Fibroblast of mammary gland (primary cell): Measurements from ENCODE around the gene LGI4.

Source experiments
- DNase-seq: peaks from one replicate; pipeline ENCODE4 v3.0.0-alpha.2; 2010; ENCODE audit warnings: low read depth
- H3K4me3 ChIP-seq: 2 replicates; pipeline ENCODE4 v1.5.1; 2011; ENCODE audit warnings: low read depth, mild to moderate bottlenecking, low read length, moderate library complexity; ENCODE audit not compliant: control insufficient read depth
- TF ChIP-seq, protein P1 (sequence below): conservative IDR thresholded peaks from 2 replicates; pipeline ENCODE4 v1.5.1; 2011; ENCODE audit warnings: low read depth, low read length, inconsistent platforms; ENCODE audit not compliant: control insufficient read depth, insufficient read depth

Gene LGI4

DNA sequence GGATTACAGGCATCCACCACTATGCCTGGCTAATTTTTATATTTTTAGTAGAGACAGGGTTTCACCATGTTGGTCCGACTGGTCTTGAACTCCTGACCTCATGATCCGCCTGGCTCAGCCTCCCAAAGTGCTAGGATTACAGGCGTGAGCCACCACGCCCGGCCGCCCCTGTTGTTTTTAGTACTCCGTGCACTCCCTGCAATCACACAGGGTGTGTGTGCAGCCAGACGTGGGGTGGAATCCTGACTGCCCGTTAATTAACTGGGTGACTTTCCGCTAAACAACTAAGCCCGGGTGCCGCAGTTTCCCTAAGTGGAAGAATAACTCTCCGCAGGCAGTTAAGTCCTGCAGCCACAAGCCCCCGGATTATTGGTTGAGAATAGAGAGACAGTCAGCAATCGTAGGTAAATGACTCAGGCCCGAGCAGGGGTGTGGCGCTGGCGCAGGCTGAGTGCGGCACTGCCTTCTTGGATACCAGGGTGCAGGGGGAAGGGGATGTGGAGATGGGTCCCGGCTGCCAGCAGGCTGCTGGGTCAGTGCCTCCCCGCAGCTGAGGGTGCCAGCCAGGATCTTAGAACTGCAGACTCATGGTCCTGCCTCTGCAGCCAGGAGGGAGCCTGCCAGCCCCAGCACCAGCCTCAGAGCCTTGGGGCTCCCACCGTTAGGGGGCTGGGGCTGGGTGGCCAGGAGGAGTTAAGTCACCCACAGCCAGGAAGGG, 25.3 kb downstream of the LGI4 start:
- TF ChIP-seq, protein P1, sequence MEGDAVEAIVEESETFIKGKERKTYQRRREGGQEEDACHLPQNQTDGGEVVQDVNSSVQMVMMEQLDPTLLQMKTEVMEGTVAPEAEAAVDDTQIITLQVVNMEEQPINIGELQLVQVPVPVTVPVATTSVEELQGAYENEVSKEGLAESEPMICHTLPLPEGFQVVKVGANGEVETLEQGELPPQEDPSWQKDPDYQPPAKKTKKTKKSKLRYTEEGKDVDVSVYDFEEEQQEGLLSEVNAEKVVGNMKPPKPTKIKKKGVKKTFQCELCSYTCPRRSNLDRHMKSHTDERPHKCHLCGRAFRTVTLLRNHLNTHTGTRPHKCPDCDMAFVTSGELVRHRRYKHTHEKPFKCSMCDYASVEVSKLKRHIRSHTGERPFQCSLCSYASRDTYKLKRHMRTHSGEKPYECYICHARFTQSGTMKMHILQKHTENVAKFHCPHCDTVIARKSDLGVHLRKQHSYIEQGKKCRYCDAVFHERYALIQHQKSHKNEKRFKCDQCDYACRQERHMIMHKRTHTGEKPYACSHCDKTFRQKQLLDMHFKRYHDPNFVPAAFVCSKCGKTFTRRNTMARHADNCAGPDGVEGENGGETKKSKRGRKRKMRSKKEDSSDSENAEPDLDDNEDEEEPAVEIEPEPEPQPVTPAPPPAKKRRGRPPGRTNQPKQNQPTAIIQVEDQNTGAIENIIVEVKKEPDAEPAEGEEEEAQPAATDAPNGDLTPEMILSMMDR: no peak
- H3K4me3 ChIP-seq: no peak overlapping the region
- DNase-seq: no peak

DNA sequence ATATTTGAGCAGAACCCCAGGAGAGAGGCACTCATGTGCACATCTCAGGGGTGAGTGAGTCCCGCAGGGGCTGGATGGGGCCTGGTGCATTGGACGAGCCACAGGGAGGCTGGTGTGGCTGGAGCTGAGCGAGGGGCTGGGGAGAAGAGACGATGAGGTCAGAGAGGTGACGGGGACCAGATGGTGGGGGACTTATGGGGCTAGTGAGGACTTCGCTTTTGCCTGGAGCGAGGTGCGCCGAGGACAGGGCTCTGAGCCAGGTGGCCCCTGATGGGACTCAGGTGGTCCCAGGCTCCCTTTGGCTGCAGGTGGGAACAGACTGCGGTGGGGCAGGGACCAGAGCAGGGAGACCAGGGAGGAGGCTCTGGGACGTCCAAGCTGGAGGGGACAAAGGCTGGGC, 26.1 kb downstream of the LGI4 start:
- DNase-seq: no peak
- TF ChIP-seq, protein P1: no peak
- no peak overlapping the region for H3K4me3 ChIP-seq

DNA sequence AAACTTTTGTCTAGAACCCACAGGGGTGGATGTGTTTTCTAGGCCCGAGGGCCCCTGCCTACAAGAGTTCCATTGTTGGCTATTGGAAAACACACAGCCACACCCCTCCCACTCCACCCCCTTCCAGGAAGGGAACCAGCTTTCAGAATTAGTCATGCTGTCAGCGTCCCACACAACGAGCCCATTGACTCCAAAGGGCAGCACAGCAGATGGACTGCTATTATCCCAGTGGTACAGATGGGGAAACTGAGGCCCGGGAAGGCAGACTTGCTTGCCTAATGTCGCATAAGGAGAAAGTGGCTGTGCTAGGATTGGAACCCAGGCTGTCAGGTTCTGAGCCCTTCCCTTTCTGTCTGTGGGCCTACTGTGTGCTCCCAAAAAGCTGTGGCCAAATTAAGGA, 27.3 kb downstream of the LGI4 start:
- H3K4me3 ChIP-seq: no peak overlapping the region
- TF ChIP-seq, protein P1: no peak
- peak; percentile 56 for DNase-seq

DNA sequence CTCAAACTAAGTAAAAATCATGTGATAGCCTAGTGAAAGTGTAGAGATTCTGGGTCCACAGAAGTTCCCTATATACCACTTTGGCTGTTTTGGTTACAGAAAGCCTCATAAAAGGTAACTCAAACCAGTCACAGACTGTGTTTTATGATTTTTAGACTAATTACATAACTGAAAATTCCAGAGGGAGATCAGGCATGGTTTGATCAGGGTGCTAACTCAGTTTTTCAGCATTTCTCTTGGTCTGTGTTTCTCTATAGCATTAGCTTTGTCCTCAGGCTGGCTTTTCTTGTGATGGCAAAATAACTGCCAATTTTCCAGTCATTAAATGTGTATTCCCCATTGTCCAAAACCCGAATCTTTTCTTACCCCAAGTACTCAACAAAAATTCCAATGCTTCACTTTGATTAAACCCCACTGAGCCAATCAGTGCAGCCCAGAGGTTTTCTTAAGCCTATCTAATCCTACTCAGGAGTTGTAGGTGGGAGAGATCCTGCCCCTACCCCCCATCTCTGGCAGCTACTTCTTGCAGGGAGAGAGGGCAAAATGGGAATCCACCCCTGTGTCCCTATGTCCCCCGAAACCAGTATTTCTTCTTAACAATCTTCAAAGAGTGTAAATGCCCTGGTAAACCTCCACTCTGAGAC, 27.8 kb downstream of the LGI4 start:
- DNase-seq: no peak
- no peak overlapping the region for H3K4me3 ChIP-seq
- TF ChIP-seq, protein P1: no peak

DNA sequence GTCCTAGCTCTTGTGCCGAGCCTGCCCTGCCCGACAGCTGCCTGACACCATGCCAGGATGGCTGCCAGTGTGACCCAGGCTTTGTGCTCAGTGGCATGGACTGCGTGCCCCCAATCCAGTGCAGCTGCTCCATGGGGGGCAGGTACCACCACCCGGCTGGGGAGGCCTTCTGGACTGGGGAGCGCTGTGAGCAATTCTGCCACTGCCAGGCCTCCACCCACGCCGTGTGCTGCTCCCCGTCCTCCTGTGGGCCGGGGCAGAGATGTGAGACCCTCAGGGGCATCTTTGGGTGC, 28.6 kb downstream of the LGI4 start:
- no peak for DNase-seq
- H3K4me3 ChIP-seq: no peak overlapping the region
- TF ChIP-seq, protein P1: no peak

DNA sequence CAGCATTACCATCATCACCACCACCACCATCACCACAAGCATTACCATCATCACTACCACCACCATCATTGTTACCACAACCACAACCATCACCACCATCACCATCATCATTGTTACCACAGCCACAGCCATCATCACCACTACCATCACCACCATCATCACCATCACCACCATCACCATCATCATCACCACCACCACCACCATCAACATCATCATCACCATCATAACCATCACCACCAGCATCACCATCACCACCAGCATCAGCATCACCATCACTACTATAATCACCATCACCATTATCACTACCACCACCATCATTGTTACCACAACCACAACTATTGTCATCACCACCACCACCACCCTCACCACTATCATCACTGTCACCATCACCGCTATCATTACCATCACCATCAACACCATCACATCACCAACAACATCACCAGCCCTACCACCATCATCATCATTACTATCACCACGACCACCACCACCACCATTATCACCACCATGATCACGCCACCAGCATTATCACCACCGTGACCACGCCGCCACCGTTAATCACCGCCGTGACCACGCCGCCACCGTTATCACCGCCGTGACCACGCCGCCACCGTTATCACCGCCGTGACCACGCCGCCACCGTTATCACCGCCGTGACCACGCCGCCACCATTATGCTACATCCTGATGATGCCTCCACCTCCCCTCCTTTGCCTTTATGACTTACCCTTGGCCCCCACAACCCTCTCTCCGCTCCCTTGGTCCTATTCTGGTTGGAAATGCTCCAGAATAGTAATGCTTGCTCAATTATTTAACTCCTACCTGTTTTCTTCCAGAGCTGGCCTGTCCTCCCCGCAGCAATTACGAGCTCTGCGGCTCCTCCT, 29.2 kb downstream of the LGI4 start:
- TF ChIP-seq, protein P1: no peak
- no peak for DNase-seq
- no peak overlapping the region for H3K4me3 ChIP-seq
